Diencephalon (tissue), 1 donor: ENCODE data around the gene RXFP1. TPM values are rescaled to one million over a fixed set of nuclear protein-coding genes. Genes with fewer than 3 reads are reported as not detected.

Experiments used
- small RNA-seq: library from RNA; depleted of rRNA; stranded (forward); fragments of <200 nt; gene quantifications from one replicate; pipeline ENCODE3, GENCODE V24; 2014
- total RNA-seq: library from RNA; depleted of rRNA; stranded (reverse); fragments of >200 nt; gene quantifications from one replicate; pipeline ENCODE4 v1.2.3, GENCODE V29; 2014

The RXFP1 gene
- total RNA-seq, result 3.7 TPM

GRCh38 chr4:158521484-158522088, at the start of gene RXFP1:
RXFP1 (plus strand) TSS chr4:158521882; CDS start chr4:158521977, 95 bp downstream.

DNA sequence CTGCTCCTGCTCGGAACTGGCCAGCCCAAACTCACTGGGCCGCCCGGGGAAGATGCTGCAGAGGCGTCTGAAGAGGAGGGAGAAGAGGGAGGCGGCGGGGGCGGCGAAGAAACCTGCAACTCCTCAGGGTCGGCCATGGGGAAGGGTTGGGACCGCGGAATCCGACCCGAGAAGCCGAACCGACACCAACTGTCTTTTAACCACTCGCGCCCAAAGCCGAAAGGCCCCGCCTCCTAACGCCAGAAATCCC, 149.9 kb downstream of the RXFP1 start, which contains the start of gene C4orf46:
Gene C4orf46, minus strand, starts transcription at position 223 of the 250 bp plus-strand sequence. Its CDS starts 86 bp downstream, at position 137.

GRCh38 chr4:158671915-158672806, 150.5 kb downstream of the RXFP1 start, which contains the start of gene ETFDH:
ETFDH (plus strand) TSS chr4:158672296; CDS start chr4:158672457, 161 bp downstream.

Small RNA genes lying within 50 kb of the gene (small RNA-seq; reads per million reads assigned to genes)
- not detected for gene RF00012

Other genes with a start within 250 kb of the RXFP1 start
- 22.4 TPM for gene C4orf46, start 150.0 kb downstream of the RXFP1 start, total RNA-seq
- gene ETFDH, start 150.4 kb downstream of the RXFP1 start, total RNA-seq, result 27.2 TPM
- 32.3 TPM for gene PPID, start 201.5 kb downstream of the RXFP1 start, total RNA-seq
- gene FNIP2, start 247.1 kb downstream of the RXFP1 start, total RNA-seq, result 53.5 TPM